Rectal smooth muscle tissue (tissue), 1 donor: Measurements from ENCODE around the gene CCDC152.

Source experiments
- H3K27ac ChIP-seq: one replicate; pipeline ENCODE4 v1.7.0; 2013; ENCODE audit warnings: low read depth, low read length, inconsistent platforms
- H3K27me3 ChIP-seq: one replicate; pipeline ENCODE4 v1.7.0; 2013; ENCODE audit warnings: low read length; ENCODE audit not compliant: control insufficient read depth, insufficient read depth
- H3K36me3 ChIP-seq: one replicate; pipeline ENCODE4 v1.7.0; 2013; ENCODE audit warnings: low read length; ENCODE audit not compliant: control insufficient read depth, insufficient read depth
- H3K4me1 ChIP-seq: one replicate; pipeline ENCODE4 v1.7.0; 2013; ENCODE audit warnings: low read length; ENCODE audit not compliant: control insufficient read depth, insufficient read depth
- H3K4me3 ChIP-seq: one replicate; pipeline ENCODE4 v1.7.0; 2013; ENCODE audit warnings: low read length
- H3K9ac ChIP-seq: one replicate; pipeline ENCODE4 v1.7.0; 2013; ENCODE audit warnings: low read length

The CCDC152 gene

DNA sequence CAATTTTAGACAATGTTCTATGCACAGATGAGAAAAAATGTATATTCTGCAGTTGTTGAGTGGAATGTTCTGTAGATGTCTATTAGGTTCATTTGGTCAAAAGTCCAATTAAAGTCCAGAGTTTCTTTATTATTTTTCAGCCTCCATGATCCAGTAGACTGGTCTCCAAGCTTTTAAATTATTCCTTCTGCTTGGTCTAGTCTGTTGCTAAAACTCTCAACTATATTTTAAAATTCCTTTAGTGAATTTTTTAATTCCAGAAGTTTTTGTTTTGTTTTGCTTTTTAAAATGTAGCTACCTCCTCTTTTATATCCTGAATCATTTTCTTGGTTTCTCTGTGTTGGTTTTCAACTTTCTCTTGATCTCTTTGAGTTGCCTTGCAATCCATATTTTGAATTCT, 30.5 kb downstream of the CCDC152 start:
- H3K9ac ChIP-seq: no peak overlapping the region
- H3K4me3 ChIP-seq: no peak overlapping the region
- H3K27ac ChIP-seq: no peak overlapping the region
- H3K36me3 ChIP-seq: no peaks in the 10 kb centered on the region
- no peaks in the 10 kb centered on the region for H3K4me1 ChIP-seq
- H3K27me3 ChIP-seq: no peaks in the 10 kb centered on the region

GRCh38 chr5:42787845-42788244, 31.2 kb downstream of the CCDC152 start:
- Histone ChIP-seq H3K9ac (no peak overlapping the region), H3K4me1 (no peaks in the 10 kb centered on the region), H3K27me3 (no peaks in the 10 kb centered on the region), H3K27ac (no peak overlapping the region), H3K4me3 (no peak overlapping the region), H3K36me3 (no peaks in the 10 kb centered on the region)

- H3K27ac ChIP-seq: no peak overlapping the region
- no peak overlapping the region for H3K4me3 ChIP-seq
- no peak overlapping the region for H3K9ac ChIP-seq
- no peaks in the 10 kb centered on the region for H3K4me1 ChIP-seq
- no peaks in the 10 kb centered on the region for H3K36me3 ChIP-seq
- no peaks in the 10 kb centered on the region for H3K27me3 ChIP-seq
Observed at GRCh38 chr5:42791151-42791550, 34.5 kb downstream of the CCDC152 start.

- no peak overlapping the region for H3K4me3 ChIP-seq
- H3K27me3 ChIP-seq: no peaks in the 10 kb centered on the region
- peaks cover 5% of the 10 kb centered on the region for H3K36me3 ChIP-seq
- no peak overlapping the region for H3K9ac ChIP-seq
- H3K4me1 ChIP-seq: no peaks in the 10 kb centered on the region
- H3K27ac ChIP-seq: no peak overlapping the region
Observed at GRCh38 chr5:42798284-42799240, 41.9 kb downstream of the CCDC152 start.

DNA sequence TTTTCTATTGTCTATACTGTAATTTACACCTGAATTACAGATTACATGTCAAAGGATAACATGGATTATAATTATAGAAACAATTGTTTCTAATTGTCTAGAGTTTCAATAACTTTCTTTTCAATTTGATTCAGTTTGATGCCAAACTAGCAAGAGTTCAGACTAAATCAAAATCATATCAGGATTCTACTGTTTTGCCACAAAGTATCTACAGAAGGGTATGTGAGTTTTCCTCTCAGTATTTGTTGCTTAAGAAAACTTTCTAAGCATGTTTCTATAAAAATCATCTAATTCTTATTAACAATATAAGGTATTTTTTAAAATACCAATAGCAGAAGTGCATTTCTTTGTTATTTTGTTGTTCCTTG, 42.6 kb downstream of the CCDC152 start:
- H3K36me3 ChIP-seq: peaks cover 5% of the 10 kb centered on the region
- H3K27ac ChIP-seq: no peak overlapping the region
- H3K4me3 ChIP-seq: no peak overlapping the region
- H3K27me3 ChIP-seq: no peaks in the 10 kb centered on the region
- no peaks in the 10 kb centered on the region for H3K4me1 ChIP-seq
- H3K9ac ChIP-seq: no peak overlapping the region

DNA sequence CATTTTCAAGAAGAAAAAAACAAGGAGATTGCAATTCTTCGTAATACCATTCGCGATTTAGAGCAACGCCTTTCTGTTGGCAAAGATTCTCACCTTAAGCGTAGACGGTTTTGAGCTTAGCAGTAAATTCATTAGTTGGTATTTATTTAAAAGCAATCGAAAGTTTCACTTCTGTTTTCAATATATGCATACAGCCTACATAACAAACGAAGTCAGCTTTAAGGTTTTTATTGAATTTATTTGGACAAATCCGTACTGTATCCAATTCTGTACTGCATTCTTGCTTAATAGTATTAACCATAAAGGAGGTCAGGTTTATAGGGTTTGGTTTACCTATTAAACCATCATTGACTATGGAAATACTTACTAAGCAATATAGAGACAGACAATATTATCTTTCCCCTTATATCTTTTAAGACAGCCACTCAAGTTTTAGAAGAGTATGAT, 43.1 kb downstream of the CCDC152 start:
- Histone ChIP-seq H3K9ac (no peak overlapping the region), H3K27me3 (no peaks in the 10 kb centered on the region), H3K4me1 (no peaks in the 10 kb centered on the region), H3K4me3 (no peak overlapping the region), H3K36me3 (peaks cover 5% of the 10 kb centered on the region), H3K27ac (no peak overlapping the region)

DNA sequence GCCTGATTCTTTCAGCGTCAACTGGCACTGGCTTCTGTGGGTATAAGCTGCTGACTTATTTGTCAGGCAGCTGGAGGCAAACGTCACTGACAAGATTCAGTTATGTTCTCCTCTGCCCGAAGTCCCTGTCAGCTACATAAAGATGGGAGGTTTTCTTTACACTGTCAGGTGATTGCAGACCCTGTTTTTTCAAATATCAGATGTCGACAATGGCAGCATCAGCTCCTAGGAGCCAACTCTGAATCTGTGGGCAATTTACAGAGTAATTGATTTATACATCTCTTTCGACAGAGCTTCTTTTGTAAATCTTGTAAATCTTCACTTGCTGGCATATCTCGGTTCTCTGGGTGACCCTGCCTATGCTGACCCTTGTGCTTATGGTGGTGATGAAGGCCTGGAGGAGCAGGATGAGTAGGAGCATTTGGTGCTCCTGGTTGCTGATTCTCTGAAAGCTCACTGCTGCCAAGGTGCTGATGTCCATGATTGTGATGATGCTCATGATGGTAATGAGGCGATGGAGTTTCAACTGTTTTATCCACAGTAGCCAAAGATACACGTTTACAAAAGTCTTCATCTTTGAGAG, 44.2 kb downstream of the CCDC152 start:
- H3K27ac ChIP-seq: no peak overlapping the region
- no peaks in the 10 kb centered on the region for H3K4me1 ChIP-seq
- H3K36me3 ChIP-seq: peaks cover 5% of the 10 kb centered on the region
- H3K4me3 ChIP-seq: no peak overlapping the region
- no peaks in the 10 kb centered on the region for H3K27me3 ChIP-seq
- no peak overlapping the region for H3K9ac ChIP-seq

DNA sequence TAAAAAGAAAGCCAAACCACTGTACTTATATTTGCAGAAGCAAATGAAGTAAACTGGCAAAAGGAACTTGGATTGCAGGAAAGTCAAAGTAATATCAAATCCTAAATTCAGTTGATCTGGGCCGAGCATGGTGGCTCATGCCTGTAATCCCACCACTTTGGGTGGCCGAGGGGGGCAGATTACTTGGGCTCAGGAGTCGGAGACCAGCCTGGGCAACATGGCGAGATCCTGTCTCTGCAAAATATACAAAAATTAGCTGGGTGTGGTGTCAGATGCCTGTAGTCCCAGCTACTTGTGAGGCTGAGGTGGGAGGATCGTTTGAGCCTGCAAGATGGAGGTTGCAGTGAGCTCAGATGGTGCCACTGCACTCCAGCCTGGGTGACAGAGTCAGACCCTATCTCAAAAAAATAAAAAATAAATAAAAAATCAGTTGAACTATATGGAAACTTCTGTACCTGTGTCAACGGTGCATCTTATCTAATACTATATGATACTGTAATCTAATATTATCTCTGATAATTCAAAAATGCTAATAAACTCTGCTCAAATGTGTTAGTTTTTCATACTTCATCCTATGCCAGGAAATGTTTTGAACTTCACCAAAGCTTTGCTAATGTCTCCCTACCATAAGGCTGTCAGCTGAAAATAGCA, 45.0 kb downstream of the CCDC152 start:
- no peak overlapping the region for H3K27ac ChIP-seq
- H3K4me1 ChIP-seq: no peaks in the 10 kb centered on the region
- no peak overlapping the region for H3K9ac ChIP-seq
- H3K36me3 ChIP-seq: peaks cover 5% of the 10 kb centered on the region
- H3K4me3 ChIP-seq: no peak overlapping the region
- H3K27me3 ChIP-seq: no peaks in the 10 kb centered on the region

DNA sequence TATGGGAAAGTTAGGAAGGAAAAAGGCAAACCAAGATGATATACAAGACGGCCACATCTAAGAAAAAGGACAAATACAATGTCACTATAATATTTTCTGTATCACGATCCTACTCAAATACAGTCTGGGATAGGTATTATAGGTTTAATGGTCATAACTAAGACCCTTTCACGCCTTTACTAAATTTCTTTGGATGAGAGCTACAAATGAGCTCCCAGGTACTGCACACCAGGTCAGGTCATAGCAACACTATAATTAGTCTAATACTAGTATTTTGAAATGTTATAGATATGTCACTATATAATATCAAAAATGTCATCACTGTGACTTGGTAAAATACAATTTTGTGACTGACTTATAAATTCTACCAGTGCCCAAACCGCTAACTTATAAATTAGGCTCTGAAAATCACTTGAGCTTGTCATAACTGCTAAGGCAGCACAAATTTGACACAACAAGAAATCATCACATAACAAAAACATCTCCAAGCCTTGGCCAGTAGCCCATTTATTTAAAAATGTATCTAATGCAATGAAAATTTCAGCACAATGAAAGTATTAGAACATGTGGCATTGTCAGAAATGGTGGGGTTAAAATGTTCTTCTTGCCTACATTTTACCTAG, 48.2 kb downstream of the CCDC152 start:
- Histone ChIP-seq H3K27me3 (no peaks in the 10 kb centered on the region), H3K27ac (no peak overlapping the region), H3K4me3 (no peak overlapping the region), H3K4me1 (peaks cover under 1% of the 10 kb centered on the region), H3K9ac (no peak overlapping the region), H3K36me3 (peaks cover 5% of the 10 kb centered on the region)

GRCh38 chr5:42806004-42806700, 49.5 kb downstream of the CCDC152 start:
- Histone ChIP-seq H3K27me3 (no peaks in the 10 kb centered on the region), H3K4me3 (no peak overlapping the region), H3K9ac (no peak overlapping the region), H3K27ac (no peak overlapping the region), H3K4me1 (peaks cover 3% of the 10 kb centered on the region), H3K36me3 (no peaks in the 10 kb centered on the region)

DNA sequence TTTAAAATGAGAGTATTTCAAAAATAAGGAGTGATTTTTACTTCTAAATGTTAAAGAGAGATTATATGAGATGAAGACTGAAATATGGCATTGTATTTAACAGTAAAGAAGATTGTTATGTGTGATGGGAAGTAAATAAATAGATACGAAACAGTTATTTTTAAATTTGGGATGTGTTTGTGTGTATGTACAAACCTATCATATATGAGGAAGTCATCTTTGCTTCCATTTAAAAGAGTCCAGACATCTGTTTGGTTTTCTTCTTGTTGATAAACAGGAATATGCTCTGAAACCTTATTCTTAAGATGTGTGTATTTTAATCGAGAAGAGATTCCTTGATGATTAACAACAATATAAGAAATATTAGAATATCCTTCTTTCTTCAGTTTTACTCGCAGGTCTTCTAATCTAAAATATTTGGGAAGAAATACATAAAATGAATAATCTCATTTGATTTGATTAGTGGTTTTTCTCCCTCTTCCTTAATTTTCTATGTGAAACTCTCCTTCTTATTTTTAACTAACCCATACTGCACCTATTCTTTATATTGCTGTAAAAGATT, 50.2 kb downstream of the CCDC152 start:
- Histone ChIP-seq H3K4me3 (no peak overlapping the region), H3K27me3 (no peaks in the 10 kb centered on the region), H3K27ac (no peak overlapping the region), H3K4me1 (peaks cover 3% of the 10 kb centered on the region), H3K9ac (no peak overlapping the region), H3K36me3 (no peaks in the 10 kb centered on the region)
